Hematopoietic multipotent progenitor cell treated with erythropoietin and hydrocortisone succinate and interleukin-3 and kit ligand, for 4 days (in vitro differentiated cells): ENCODE data around the gene ASB3.
A peak's percentile ranks its signal among the peaks of the same experiment; 100 is the strongest.
"Not testable (repeated sequence)": the region's sequence is repeated elsewhere in the genome, so short reads cannot be mapped to it uniquely, and the experiment has no call there.

Experiments used
- DNase-seq: peaks from one replicate; pipeline ENCODE4 v3.0.0-alpha.2; 2015

The ASB3 gene

DNA sequence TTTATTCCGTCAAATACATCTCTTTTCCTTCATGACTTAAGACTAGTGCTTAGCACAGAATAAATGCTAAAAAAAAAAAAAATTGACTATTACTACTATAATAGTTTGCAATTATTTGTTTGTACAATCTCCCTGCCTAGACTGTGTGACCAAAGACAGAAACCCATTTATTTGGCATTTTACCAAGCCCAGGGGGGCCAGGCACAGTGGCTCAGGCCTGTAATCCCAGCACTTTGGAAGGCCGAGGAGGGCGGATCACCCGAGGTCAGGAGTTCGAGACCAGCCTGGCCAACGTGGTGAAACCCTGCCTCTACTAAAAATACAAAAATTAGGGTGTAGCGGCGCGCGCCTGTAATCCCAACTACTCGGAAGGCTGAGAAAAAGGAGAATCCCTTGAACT, 1.4 kb downstream of the ASB3 start:
- DNase-seq: no peak

DNA sequence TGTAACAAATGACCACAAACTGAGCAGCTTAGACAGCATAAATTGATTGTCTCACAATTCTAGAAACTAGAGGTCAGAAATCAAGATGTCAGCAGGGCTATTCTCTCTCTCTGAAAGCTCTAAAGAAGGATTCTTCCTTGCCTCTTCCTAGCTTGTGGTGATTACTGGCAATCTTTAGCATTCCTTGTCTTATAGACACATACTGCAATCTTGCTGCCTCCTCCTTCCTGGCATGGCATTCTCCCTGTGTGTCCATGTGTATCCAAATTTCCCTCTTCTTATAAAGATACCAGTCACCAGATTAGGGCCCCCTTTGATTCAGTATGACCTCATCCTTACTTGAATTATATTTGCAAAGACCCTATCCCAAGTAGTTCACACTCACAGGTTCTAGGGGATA, 2.3 kb downstream of the ASB3 start:
- DNase-seq: no peak

DNA sequence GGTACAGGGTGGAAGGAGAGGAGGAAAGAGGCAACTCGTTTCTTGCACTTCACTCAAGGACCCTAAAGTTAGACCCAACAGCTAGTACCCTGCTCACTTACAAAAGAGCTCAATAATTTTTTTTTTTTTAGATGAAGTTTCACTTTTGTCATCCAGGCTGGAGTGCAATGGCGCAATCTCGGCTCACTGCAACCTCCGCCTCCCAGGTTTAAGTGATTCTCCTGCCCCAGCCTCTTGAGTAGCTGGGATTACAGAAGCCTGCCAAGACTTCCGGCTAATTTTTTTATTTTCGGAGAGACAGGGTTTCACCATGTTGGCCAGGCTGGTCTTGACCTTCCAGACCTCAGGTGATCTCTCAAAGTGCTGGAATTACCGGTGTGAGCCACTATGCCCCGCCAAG, 4.1 kb downstream of the ASB3 start:
- DNase-seq: no peak

DNA sequence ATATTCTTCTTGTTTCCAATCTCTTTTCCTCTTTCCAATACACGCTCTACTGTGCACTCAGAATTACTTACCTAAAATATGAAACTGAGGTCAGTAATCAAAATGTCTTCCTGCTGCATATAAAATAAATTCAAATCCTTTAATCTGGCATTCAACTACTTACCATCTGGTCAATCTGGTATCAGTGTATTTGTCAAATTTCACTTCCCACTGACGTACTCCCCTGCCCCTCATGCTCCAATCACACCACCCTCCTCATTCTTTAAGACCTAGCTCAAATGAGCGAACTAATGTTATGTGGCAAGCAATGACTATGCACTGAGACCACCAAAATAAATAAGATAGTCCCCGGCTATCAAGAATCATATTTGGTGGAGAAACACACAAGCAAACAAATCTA, 6.7 kb downstream of the ASB3 start:
- no peak for DNase-seq

DNA sequence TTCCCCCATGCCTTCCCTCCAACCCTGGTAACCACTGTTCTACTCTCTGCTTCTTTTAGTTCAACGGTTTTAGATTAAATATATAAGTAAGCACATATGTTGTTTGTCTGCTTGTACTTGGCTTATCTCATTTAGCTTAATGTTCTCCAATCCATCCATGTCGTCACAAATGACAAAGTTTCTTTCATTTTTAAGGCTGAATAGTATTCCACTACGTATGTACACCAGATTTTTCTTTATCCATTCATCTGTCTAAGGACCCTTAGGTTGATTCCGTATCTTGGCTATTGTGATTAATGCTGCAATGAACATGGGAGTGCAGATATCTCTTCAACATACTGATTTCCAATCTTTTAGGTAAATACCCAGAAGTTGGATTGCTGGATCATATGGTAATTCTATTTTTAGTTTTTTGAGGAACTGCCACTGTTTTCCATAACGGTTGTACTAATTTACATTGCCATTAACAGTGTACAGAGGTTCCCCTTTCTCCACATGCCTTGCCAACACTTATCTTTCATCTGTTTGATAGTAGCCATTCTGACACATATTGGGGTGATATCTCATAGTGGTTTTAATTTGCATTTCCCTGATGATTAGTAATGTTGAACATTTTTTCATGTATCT, 8.1 kb downstream of the ASB3 start:
- DNase-seq: peak; percentile 80

DNA sequence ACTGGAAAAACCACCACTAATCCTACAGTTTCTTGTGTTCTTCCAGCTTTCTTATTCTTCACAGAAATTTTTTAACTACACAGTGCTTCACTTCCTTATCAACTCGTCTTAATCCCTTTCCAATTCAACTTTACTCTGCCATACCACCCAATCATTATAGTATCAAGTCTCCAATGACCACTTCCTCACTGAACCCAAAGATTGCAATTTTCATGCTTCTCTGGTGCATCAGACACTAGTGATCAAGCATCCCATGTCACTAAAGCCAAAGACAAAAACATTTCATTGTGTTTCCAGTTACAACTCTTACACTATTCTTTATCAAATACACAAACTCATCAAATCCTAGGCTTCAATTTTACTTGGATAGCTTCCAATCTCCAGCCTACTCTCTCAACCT, 9.6 kb downstream of the ASB3 start:
- peak; percentile 44 for DNase-seq

DNA sequence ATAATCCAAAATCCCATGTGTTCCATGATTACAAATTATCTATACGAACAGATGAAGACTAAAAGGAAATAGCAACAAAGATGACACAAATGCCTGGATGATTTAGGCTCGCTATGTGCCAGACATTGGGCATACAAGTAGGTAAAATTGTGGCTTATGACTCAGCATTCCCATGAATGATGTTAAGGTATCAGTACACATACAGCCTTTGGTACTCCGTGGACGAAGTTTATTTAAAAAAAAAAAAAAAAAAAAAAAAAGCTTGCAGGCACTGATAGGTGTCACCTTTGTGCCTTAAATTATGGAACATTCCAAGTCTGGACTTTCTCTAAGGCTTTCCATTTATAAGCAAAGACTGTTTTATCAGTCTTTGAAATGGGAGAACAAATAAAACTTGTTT, 16.5 kb downstream of the ASB3 start:
- peak; percentile 53 for DNase-seq

DNA sequence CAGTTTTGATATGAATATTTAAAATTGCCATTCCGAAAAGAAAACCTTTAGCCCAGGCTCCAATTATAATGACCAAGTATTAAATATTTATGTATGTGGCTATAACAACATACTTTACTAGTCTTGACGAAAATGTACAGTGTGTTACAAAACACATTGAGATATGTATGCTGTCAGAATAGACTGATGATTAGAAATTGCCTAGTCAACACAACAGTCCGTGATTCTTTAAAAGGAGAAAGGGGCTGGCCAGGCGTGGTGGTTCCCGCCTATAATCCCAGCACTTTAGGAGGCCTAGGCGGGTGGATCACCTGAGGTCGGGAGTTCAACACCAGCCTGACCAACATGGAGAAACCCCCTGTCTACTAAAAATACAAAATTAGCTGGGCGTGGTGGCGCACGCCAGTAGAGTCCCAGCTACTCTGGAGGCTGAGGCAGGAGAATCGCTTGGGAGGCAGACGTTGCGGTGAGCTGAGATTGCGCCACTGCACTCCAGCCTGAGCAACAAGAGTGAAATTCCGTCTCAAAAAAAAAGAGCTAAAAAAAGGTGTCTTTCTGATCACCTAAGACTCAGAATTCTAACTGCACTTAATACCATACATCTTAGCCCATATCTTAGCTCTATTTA, 17.3 kb downstream of the ASB3 start:
- no peak for DNase-seq

DNA sequence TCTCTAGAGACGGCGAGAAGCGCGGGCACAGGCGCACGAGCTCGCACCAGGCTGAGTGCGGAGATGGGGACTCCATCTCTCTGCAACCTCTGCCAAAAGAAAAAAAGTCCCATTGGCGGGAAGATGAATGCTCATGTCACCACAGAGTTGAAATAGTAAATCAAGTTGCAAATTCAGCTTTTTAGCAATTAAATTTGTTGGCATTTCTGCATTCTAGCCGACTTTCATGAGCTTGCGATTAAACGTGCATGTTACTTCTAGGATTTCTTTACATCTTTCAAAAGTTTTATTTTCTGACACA, 18.6 kb downstream of the ASB3 start:
- peak; percentile 81 for DNase-seq

DNA sequence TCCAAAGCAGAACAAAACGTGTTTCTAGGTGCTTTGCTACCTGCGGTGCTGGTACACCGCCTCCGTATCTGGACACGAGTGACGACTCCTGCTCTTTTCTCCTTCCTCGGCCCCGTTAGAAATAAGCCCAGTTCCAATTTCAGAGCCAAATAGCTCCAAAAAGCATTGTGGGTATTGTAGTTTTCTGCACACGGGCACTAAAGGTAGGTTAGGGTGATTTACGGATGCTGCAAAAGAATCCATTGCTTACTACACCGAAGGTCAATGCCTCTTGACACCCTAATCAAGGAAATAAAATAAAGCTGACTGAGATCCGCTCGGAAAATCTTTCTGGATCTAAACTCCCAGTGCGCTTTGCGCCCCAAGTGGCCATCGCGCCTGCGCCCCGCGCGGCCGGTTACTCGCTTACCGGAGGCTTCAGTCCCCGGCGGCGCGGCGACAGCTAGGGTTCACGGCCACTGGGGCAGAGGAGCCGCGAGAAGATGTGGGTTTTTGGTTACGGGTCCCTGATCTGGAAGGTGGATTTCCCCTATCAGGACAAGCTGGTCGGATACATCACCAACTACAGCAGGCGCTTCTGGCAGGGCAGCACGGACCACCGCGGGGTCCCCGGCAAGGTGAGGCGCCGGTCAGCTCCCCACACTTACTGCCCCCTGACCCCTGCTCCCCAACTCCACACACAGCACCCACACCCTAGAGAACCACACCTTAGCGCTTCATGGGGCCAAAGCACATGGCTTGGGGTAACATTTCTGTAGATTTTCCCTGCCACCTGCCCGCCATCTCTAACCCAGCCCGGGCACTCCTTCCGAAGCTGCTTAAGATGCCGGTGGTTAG, 19.1 kb downstream of the ASB3 start, which contains the start of gene CHAC2:
Gene CHAC2, plus strand, starts transcription at position 400 of the 837 bp plus-strand sequence. Its CDS starts 83 bp downstream, at position 483.
- DNase-seq: peak; percentile 95

DNA sequence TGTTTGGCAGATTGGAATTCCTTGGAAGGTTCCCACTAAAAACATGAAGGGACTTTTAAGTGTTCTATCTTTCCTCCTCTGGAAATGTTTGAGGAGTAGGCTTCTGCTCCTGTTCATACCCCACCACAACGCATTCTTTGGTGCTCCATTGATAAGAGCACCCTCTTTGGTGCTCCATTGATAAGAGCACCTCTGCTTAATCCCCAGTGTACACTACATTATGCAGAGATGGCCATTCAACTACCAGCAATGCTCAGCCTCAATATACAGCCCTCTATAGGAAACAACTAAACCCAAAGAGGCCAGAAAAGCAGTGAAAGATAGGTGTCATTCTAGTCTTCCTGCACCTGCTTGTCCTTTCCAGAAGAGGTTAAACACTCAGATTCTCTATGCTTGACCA, 21.0 kb downstream of the ASB3 start:
- no peak for DNase-seq

DNA sequence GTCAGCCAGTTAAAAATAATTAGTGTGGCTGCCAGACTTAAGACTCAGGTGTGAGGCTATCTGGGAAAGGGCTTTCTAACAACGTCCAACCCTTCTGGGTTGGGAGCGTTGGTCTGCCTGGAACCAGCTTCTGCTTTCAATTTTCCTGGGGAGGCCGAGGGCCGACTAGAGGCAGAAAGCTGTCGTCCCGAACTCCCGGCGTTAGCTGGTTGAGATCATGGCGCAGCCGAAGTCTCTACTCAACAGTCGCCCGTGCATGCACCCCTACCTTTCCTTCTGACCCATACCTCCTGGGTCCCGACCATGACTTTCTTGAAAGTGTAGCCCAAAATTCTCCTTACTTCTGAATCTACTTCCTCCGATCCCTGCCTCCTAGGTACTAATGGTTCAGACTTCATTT, 29.5 kb downstream of the ASB3 start:
- DNase-seq: not testable (repeated sequence)

DNA sequence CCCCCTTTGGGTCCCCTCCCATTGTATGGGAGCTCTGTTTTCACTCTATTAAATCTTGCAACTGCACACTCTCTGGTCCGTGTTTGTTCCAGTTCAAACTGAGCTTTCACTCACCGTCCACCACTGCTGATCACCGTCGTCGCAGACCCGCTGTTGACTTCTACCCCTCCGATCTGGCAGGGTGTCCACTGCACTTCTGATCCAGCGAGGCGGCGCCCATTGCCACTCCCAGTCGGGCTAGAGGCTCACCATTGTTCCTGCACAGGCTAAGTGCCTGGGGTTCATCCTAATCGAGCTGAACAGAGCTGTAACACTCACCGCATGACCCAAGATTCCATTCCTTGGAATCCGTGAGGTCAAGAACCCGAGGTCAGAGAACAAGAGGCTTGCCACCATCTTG, 30.1 kb downstream of the ASB3 start:
- no peak for DNase-seq

DNA sequence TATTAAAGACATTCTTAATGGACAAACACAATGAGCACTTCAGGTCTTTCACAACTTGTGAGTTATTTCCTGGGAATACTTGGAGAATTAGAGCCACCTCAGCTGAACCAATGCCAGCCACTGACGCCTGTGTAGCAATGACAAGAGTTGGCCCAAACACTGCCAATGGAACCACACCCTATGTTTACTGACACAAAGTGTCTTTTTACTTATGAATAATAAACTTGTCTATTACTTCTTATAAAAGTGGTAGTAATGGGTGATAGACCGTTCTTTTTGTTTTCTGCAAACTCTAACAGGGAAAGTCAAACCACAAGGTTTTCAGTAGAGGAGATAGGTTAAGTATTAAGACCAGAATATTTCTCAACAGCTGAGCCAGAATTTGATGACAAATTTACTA, 31.6 kb downstream of the ASB3 start:
- DNase-seq: peak; percentile 41

DNA sequence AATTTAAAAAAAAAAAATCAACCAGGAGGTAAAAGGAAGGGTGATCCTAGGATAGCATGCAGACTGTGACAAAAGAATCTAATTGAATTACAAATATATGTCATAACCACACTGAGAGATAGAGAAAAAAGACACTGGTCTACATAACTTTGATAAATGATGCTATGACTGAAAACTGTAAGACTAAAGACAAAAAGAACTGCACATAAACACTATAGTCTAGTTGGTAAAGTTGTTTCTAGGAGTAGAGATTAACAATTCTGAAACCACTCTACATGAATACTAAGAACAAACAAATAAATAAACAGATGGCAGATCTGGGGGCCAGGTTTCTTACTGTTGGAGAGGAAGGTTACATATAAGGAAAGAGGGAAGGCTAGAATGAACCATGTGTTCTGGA, 33.7 kb downstream of the ASB3 start:
- no peak for DNase-seq

DNA sequence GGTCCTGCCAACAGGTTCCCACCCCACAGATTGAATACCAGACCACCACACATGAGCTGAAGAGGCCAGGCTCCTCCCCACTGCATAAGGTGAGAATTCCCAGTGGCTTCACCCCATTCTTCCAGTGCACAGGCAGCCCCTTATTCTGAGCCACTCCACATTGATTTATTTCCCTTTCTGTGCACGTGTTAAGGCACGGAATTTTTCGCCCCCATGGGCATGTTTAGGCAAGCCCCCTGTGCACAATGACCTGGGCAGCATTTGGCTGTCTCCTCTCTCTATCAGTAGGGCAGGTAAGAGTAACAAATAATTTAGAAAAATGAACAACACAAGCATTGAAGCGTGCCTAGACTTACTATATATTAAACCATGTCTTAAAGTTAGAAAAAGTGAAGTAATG, 34.4 kb downstream of the ASB3 start:
- DNase-seq: no peak

DNA sequence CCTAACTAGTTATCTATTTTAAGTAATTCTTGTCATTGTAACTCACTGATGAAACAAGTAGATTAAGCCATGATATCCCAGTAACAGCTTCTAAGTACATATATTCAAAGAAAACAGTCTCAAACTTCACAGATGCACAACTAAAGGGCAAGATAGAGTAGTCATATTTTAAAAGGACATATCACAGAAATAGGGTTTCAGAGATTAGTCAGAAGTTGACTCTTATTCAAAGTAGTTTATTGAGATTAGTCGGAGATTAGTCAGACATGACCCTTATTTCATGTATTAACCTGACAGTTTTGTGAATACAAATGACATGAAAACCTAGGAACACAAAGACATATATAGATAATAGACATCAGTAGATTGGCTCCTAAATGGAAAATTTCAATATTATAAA, 35.0 kb downstream of the ASB3 start:
- no peak for DNase-seq

DNA sequence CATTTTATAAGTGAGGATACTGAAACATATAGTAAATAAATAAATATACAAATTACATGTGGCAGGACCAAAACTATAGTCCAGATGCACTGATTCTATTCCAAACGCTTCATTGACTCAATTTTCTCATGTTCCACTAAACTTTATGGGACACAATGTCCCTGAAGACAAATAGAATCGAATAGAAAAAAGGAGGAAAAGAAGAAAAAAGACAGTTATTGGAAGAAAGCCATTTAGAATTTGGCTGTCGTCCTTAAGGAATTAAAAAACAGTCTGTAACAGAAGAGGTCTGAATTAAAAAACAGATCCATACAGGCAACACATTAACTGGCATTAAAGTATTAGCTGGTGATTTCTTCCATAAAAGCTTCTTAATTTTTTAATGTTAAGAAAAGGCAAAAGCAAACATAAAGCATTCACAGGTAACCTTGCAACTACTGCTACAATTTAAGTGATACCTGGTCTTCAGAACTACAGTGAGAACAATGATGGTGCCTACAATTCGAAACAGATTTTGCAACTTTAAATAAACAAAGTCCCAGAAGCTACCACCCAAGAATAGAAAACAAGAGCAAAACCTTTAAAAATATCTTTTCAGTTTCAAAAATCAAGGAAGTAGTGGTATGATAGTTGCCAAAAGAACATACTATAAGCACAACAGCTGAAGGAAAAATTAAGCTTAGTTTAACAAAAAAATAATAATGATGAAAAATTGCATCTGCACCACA, 36.5 kb downstream of the ASB3 start:
- no peak for DNase-seq

DNA sequence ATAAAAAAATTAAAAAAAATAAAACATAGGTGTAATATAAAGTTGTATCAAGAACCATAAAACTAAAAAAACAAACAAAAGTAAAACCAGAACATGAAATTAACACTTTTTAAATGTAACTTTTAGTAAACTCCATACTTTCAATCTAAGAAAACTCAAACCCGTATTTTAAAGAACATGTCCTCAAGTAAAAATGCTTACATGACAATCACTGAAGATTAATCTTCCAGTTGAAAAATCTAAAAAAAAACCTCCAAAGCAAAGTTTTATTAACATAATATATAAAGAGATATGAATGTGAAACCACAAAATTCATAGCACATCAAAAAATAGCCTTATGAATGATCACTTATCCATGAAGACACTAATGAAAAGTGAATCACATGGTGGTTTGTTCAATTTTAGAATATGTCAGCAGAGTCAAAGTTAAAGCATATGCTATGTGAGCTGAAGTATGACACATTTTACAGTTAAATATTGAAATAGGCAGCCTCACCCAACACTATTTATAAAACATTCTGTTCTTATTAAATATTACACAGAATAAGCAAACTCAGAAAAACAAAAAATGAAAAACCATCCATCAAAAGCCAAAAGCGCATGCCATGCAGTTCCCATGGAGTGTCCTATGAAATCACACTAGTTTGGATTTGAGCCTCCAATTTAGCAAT, 42.2 kb downstream of the ASB3 start:
- no peak for DNase-seq

DNA sequence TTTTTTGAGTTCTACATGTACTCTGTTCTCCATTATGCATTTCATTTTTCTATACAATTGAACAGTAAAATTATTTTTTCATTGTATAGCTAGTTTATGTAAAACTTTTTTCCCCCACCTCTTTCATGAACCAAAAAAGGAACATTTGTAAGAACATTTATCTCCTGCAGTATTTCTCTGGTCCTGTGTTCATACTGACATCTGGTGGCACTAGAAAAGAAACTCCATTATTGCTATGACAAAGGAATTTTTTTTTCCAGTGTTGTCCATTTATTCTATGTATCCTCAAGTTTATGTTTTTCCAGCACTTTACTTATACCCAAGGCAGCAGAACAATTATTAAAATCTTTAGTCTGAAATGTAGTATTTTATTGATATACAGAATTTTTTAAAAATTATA, 46.6 kb downstream of the ASB3 start:
- peak; percentile 63 for DNase-seq

DNA sequence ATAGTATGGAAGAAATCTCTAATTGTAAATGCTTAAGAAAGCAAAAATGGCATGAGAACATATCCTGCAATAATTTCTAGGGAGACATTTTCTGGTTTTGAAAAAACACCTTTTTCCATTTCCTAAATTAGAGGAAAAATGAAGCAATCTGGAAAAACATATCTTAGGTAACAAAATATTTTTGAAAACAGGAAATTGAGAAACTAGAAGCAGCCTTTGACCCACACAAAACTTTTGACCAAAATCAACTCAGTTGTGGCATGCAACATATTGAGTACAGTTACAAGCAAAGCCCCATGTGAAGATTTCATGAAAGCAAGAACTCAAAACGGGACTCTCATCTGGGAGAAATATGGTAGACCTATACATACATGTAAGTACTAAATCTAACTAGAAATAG, 47.7 kb downstream of the ASB3 start:
- DNase-seq: peak; percentile 7

DNA sequence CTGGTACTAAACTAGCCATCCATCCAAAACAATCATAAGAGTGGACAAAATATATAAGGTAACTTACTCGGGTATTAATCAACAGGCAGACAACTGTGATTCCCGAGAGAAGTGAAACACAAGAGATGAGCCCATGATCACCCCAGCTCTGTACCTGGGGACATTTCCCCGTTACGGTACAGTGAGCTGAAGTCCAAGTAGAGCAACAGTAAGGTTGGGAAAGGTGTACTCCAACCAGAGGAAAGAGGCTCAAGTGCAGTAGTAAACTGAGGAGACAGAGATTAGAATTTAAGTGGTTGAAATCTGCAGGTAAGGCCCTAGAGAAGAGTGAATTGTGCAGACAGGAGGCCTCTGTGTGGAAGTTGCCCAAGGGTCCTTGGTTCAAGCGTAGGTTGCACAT, 49.7 kb downstream of the ASB3 start:
- no peak for DNase-seq

DNA sequence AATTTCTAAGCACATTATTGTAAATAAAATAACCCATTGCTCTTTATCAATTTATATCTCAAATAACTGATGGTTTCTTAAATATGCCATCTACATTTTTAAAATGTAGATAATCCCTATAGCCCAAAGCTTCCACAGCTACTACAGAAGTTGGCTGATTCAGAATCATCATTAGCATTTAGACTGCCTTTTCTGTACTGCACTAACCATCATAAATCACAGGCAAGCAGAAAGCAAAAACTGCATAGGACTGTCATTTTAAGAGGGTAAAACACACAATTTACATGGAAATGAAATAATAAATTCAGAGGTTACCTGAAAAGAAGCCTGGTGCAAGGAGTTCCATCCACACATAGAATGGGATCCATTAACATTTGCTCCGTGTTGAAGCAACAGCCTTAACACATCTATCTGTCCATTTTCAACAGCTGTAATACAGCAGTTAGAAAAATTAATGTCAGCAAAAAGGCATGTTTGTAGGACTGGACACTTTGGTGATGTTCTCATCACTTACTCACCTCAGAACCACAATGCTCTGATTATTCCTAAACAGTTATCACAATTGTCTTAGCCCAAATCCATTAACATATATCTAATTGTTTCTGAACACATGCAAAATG, 57.5 kb downstream of the ASB3 start:
- no peak for DNase-seq
